PC-3 (cell line): ENCODE results near the gene ALPG. TPM values are rescaled to one million over a fixed set of nuclear protein-coding genes. Genes with fewer than 3 reads are reported as not detected.

Experiments used
- ATAC-seq: fragments of 200-7000 bp; cut with Tn5 transposase; 2 replicates; pipeline ENCODE4 v1.9.1; 2020; ENCODE audit warnings: mild to moderate bottlenecking, moderate library complexity
- BruUV-seq: library from RNA; stranded (reverse); fragments of 400-500 nt; replicated peaks from 2 replicates; lab custom pipeline; 2021; lab: Mats Ljungman, UMichigan
- CTCF ChIA-PET: fragments of 300-600 bp; sonication (Branson Sonifier 250); formaldehyde crosslinking; loops from one replicate; lab custom pipeline; 2022; ENCODE audit warnings: antibody characterized with exemption; lab: Charles Lee
- POLR2A ChIA-PET: fragments of 300-600 bp; sonication (Branson Sonifier 250); formaldehyde crosslinking; loops from one replicate; lab custom pipeline; 2022; ENCODE audit warnings: antibody characterized with exemption; ENCODE audit not compliant: unreplicated experiment; lab: Charles Lee
- DNase-seq: peaks from one replicate; pipeline ENCODE4 v3.0.0-alpha.2; 2015
- H2AFZ ChIP-seq: fragments of 300-600 bp; sonication (generic); 2 replicates; pipeline ENCODE4 v1.6.0; 2016; ENCODE audit warnings: antibody characterized with exemption, low read length
- H3F3A ChIP-seq: fragments of 300-600 bp; sonication (generic); one replicate; pipeline ENCODE4 v1.6.0; 2017; ENCODE audit warnings: antibody characterized with exemption, low read length, control low read depth, mild to moderate bottlenecking; ENCODE audit not compliant: unreplicated experiment
- H3K27ac ChIP-seq: fragments of 300-600 bp; sonication (generic); 2 replicates; pipeline ENCODE4 v1.5.1; 2016; ENCODE audit warnings: mild to moderate bottlenecking, low read length
- H3K27me3 ChIP-seq: fragments of 300-600 bp; sonication (generic); 2 replicates; pipeline ENCODE4 v1.6.1; 2016; ENCODE audit warnings: low read length, mixed read lengths
- H3K36me3 ChIP-seq: fragments of 300-600 bp; sonication (generic); 2 replicates; pipeline ENCODE4 v1.6.1; 2016; ENCODE audit warnings: low read depth, mixed run types, low read length, mixed read lengths
- H3K4me1 ChIP-seq: fragments of 300-600 bp; sonication (generic); 2 replicates; pipeline ENCODE4 v1.5.1; 2016; ENCODE audit warnings: low read length; ENCODE audit not compliant: insufficient read depth
- H3K4me2 ChIP-seq: fragments of 300-600 bp; sonication (generic); 2 replicates; pipeline ENCODE4 v1.6.0; 2016; ENCODE audit warnings: low read length
- H3K4me3 ChIP-seq: fragments of 300-600 bp; sonication (generic); 2 replicates; pipeline ENCODE4 v1.5.1; 2016; ENCODE audit warnings: mild to moderate bottlenecking, low read length, mixed read lengths
- H3K79me2 ChIP-seq: fragments of 300-600 bp; sonication (generic); 2 replicates; pipeline ENCODE4 v1.6.1; 2017; ENCODE audit warnings: low read length, mixed read lengths
- H3K9ac ChIP-seq: fragments of 300-600 bp; sonication (generic); 2 replicates; pipeline ENCODE4 v1.6.0; 2016; ENCODE audit warnings: mild to moderate bottlenecking, low read length
- H3K9me2 ChIP-seq: fragments of 300-600 bp; sonication (generic); replicated peaks from 2 replicates; pipeline ENCODE4 v1.6.1; 2016; ENCODE audit warnings: mixed run types, low read length, mixed read lengths
- H3K9me3 ChIP-seq: fragments of 300-600 bp; sonication (generic); 2 replicates; pipeline ENCODE4 v1.6.1; 2016; ENCODE audit warnings: low read length, mixed read lengths
- H4K20me1 ChIP-seq: fragments of 300-600 bp; sonication (generic); 2 replicates; pipeline ENCODE4 v1.6.1; 2016; ENCODE audit warnings: low read length, mixed read lengths
- EZH2 ChIP-seq: fragments of 300-600 bp; sonication (generic); IDR thresholded peaks from one replicate; pipeline ENCODE4 v1.6.1; 2017; ENCODE audit warnings: antibody characterized with exemption, mild to moderate bottlenecking, low read length; ENCODE audit not compliant: unreplicated experiment
- EZH2phosphoT487 ChIP-seq: fragments of 300-600 bp; sonication (generic); IDR thresholded peaks from 2 replicates; pipeline ENCODE4 v1.6.1; 2018; ENCODE audit warnings: mild to moderate bottlenecking, antibody characterized with exemption, low read length, borderline replicate concordance
- intact Hi-C: fragments of 100-400 bp; cut with micrococcal nuclease; formaldehyde crosslinking; loops from 2 replicates; pipeline ENCODE4 v1.9.0; 2023
- total RNA-seq: library from RNA; depleted of rRNA; stranded (reverse); fragments of >200 nt; gene quantifications from 2 replicates; pipeline ENCODE4 v1.2.3, GENCODE V29; 2014
- TF ChIP-seq, protein P1 (sequence below): fragments of 300-600 bp; sonication (generic); conservative IDR thresholded peaks from 2 replicates; pipeline ENCODE4 v1.5.1; 2017; ENCODE audit warnings: antibody characterized with exemption, low read depth, mild to moderate bottlenecking, low read length

Gene ALPG
- total RNA-seq, 1 experiment from 2014 or later: 0.18 TPM

DNA sequence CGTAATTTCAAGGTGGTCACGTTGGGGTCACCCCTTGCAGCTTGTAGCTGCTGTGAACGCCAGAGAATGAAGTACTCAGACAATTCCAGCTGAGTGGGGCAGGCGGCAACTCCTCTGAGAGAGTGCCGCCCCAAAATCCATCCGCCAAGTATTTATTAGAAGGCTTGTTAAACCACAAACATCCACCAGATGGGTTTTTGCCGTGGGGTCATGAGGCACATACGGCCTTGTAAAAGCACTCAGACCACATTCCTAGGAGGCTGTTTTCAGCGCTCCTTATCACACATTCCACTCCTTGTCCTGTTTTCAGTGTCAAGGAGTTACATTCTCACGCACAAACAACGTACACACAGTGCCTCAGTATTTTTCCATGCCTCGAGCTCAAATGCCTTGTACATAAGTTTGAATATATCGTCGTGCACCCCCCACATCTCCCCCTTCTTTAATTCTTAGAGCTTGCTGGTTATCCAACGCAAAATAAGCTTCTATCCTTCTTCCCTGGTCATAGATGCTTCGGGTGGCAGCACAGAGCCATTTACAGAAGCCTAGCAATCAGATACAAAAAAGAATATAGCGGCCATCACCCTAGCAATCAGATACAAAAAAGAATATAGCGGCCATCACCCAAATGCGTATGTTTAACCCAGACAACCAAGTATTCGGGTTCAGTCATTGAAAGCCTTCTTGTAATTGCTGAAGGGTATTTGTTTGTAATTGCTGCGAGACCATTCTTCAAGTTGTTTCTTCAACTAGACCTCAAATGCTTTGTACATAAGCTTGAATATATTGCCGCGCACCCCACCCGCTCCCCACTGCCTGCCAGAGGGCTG, 20.8 kb upstream of the ALPG start:
- DNase-seq: peak; percentile 77
- peak; percentile 84 for ATAC-seq
- Histone ChIP-seq H3K9me2 (no peaks in the 10 kb centered on the region), H2AFZ (peak overlapping the region; percentile 71), H3K4me2 (peak overlapping the region; percentile 67), H3K4me3 (peak overlapping the region; percentile 30; the same call in 1 of the 2 replicates), H3K27ac (peak overlapping the region; percentile 62), H3K36me3 (no peaks in the 10 kb centered on the region), H3K27me3 (no peaks in the 10 kb centered on the region), H3K4me1 (peaks cover 14% of the 10 kb centered on the region; the same call in 1 of the 2 replicates), H3F3A (no peaks in the 10 kb centered on the region), H3K9me3 (no peaks in the 10 kb centered on the region), H3K9ac (no peak overlapping the region), H3K79me2 (no peaks in the 10 kb centered on the region), H4K20me1 (no peaks in the 10 kb centered on the region)
- ChIA-PET POLR2A (interaction anchor here (0.6 kb wide), 1 partner anchor 67 kb away, joined by 6 read pairs; no protein-coding TSS in a partner anchor), CTCF (interaction anchor here (1.0 kb wide), 1 partner anchor 54 kb away, joined by 10 read pairs; no protein-coding TSS in a partner anchor)
- intact Hi-C loops: loop anchor here (1.0 kb wide), 1 partner anchor 54 kb away; no protein-coding TSS in a partner anchor
- no TSS peak for BruUV-seq
- TF ChIP-seq EZH2phosphoT487 (no peak), EZH2 (no peak)
- TF ChIP-seq, protein P1, sequence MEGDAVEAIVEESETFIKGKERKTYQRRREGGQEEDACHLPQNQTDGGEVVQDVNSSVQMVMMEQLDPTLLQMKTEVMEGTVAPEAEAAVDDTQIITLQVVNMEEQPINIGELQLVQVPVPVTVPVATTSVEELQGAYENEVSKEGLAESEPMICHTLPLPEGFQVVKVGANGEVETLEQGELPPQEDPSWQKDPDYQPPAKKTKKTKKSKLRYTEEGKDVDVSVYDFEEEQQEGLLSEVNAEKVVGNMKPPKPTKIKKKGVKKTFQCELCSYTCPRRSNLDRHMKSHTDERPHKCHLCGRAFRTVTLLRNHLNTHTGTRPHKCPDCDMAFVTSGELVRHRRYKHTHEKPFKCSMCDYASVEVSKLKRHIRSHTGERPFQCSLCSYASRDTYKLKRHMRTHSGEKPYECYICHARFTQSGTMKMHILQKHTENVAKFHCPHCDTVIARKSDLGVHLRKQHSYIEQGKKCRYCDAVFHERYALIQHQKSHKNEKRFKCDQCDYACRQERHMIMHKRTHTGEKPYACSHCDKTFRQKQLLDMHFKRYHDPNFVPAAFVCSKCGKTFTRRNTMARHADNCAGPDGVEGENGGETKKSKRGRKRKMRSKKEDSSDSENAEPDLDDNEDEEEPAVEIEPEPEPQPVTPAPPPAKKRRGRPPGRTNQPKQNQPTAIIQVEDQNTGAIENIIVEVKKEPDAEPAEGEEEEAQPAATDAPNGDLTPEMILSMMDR: no peak

DNA sequence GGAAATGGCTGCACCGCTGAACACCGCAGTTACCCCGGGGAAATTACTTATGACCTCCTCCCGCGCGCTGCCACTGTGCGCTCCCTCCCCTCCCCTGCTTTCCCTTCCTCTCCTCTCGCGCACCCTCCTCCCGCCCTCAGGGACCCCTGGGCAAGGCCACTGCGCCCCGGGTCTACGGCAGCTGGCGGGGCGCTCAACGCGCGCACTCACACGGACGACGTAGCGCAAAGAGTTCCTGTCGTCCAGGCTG, 20.2 kb upstream of the ALPG start:
- H2AFZ ChIP-seq: no peak overlapping the region
- no peaks in the 10 kb centered on the region for H3K27me3 ChIP-seq
- no peak overlapping the region for H3K4me2 ChIP-seq
- H3K9ac ChIP-seq: no peak overlapping the region
- no peaks in the 10 kb centered on the region for H3K9me2 ChIP-seq
- no peak overlapping the region for H3K4me3 ChIP-seq
- TF ChIP-seq, protein P1: no peak
- DNase-seq: no peak
- H3K27ac ChIP-seq: peak overlapping the region; percentile 62; the same call in 1 of the 2 replicates
- ChIA-PET CTCF (interaction anchor here (1.0 kb wide), 1 partner anchor 53 kb away, joined by 10 read pairs; no protein-coding TSS in a partner anchor), POLR2A (interaction anchor here (0.6 kb wide), 1 partner anchor 67 kb away, joined by 6 read pairs; no protein-coding TSS in a partner anchor)
- no TSS peak for BruUV-seq
- peaks cover 14% of the 10 kb centered on the region; the same call in 1 of the 2 replicates for H3K4me1 ChIP-seq
- no peaks in the 10 kb centered on the region for H3K36me3 ChIP-seq
- no peak for ATAC-seq
- H4K20me1 ChIP-seq: no peaks in the 10 kb centered on the region
- no peaks in the 10 kb centered on the region for H3K79me2 ChIP-seq
- no peaks in the 10 kb centered on the region for H3F3A ChIP-seq
- intact Hi-C loops: no loop called here
- no peaks in the 10 kb centered on the region for H3K9me3 ChIP-seq
